ENCODE results near the gene KRT6B. TPM values are rescaled to one million over a fixed set of nuclear protein-coding genes. Genes with fewer than 3 reads are reported as not detected.

The KRT6B gene
- total and polyA plus RNA-seq, 2 donors (not counting 3 experiments of a cell fraction or from before 2014, with no cell fraction given): 0.03 TPM; not detected in 1

DNA sequence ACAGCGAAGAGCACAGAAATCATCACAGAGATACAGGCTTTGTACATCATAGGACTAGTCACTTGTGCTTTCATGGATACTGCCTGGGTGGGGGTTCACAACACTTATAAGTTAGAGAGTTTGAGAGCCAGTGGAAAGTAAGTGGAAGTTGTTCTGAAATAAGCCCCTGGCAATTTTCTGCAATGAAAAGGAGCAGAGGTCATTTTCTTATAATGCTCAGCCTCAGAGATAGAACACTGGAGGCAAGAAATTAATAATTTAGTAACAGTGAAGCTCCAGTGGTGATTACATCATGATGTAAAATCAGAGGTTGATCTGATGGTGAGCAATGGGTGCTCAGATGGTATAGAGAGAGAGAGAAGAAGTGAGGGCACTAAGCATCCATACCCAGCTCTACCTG lies 35.3 kb upstream of the KRT6B start:
- H3K4me2 ChIP-seq (ENCODE audit: insufficient read depth, low read length): no peak overlapping the region
- no TSS peak for BruUV-seq (replicated peaks)
- no peaks in the 10 kb centered on the region for H3K9me1 ChIP-seq (replicated peaks; ENCODE audit: control insufficient read depth, extremely low read depth, insufficient read depth, low read length)
- CTCF ChIA-PET: no interaction called here
- H3K27ac ChIP-seq (ENCODE audit: insufficient read depth, low read depth, low read length): no peak overlapping the region
- H4K20me1 ChIP-seq (replicated peaks; ENCODE audit: control insufficient read depth, extremely low read depth, insufficient read depth, low read length): no peaks in the 10 kb centered on the region
- no peak overlapping the region for H3K9ac ChIP-seq (replicated peaks; ENCODE audit: extremely low read depth, insufficient read depth, low read length)
- no peaks in the 10 kb centered on the region for H3K9me3 ChIP-seq (replicated peaks; ENCODE audit: control insufficient read depth, insufficient read depth, low read length)
- H3K4me3 ChIP-seq (replicated peaks in 1 of 3; ENCODE audit: insufficient read depth in 1 of 3, low read depth in 1 of 3, low read length in 3 of 3): no peak overlapping the region
- H3K4me1 ChIP-seq (ENCODE audit: control insufficient read depth, extremely low read depth, insufficient read depth, low read length): no peaks in the 10 kb centered on the region
- H3K27me3 ChIP-seq (ENCODE audit: control insufficient read depth in 2 of 2, insufficient read depth in 2 of 2, low read length in 2 of 2): peaks cover 0 to 5% of the 10 kb centered on the region in 2 experiments
- H3K36me3 ChIP-seq (ENCODE audit: control insufficient read depth in 2 of 2, extremely low read depth in 1 of 2, insufficient read depth in 2 of 2, low read length in 2 of 2): no peaks in the 10 kb centered on the region
- H2AFZ ChIP-seq (ENCODE audit: low read depth, low read length): no peak overlapping the region
- TF ChIP-seq GATA2 (IDR thresholded peaks at IDR 0.05; ENCODE audit: insufficient read depth, insufficient read length, low read depth, low read length) (no peak), MAX (IDR thresholded peaks at IDR 0.05; ENCODE audit: insufficient read depth, insufficient read length) (no peak), POLR2AphosphoS5 (IDR thresholded peaks at IDR 0.05; ENCODE audit: insufficient read depth, low read depth, low read length) (no peak), POLR2A (IDR thresholded peaks at IDR 0.05; ENCODE audit: low read depth, low read length) (no peak), FOS (IDR thresholded peaks at IDR 0.05; ENCODE audit: borderline replicate concordance, insufficient read depth, low read length) (no peak), MYC (IDR thresholded peaks at IDR 0.05; ENCODE audit: low read depth, low read length) (no peak), JUN (IDR thresholded peaks at IDR 0.05; ENCODE audit: borderline replicate concordance, insufficient read depth, insufficient read length, low read depth) (no peak), EZH2 (IDR thresholded peaks at IDR 0.05; ENCODE audit: borderline replicate concordance, low read depth, low read length, severe bottlenecking) (no peak)
- TF ChIP-seq, protein P1, sequence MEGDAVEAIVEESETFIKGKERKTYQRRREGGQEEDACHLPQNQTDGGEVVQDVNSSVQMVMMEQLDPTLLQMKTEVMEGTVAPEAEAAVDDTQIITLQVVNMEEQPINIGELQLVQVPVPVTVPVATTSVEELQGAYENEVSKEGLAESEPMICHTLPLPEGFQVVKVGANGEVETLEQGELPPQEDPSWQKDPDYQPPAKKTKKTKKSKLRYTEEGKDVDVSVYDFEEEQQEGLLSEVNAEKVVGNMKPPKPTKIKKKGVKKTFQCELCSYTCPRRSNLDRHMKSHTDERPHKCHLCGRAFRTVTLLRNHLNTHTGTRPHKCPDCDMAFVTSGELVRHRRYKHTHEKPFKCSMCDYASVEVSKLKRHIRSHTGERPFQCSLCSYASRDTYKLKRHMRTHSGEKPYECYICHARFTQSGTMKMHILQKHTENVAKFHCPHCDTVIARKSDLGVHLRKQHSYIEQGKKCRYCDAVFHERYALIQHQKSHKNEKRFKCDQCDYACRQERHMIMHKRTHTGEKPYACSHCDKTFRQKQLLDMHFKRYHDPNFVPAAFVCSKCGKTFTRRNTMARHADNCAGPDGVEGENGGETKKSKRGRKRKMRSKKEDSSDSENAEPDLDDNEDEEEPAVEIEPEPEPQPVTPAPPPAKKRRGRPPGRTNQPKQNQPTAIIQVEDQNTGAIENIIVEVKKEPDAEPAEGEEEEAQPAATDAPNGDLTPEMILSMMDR (IDR thresholded peaks at IDR 0.05; ENCODE audit: extremely low read depth in 1 of 2, insufficient read depth in 1 of 2, low read depth in 1 of 2, low read length in 2 of 2): no peak
- no peak for DNase-seq (ENCODE audit: low read depth, low spot score)
- dilution Hi-C loops (cut with MboI; ENCODE audit: extremely low pct_ligation_motif_present, low sequenced_read_pairs): no loop called here
- H3K79me2 ChIP-seq (ENCODE audit: control insufficient read depth, insufficient read depth, low read length): no peaks in the 10 kb centered on the region
- intact Hi-C loops (cut with micrococcal nuclease): no loop called here
- no peak for FAIRE-seq
- POLR2A ChIA-PET: no interaction called here
